HG02981 (cell line): ENCODE measurements around the gene LIME1.

Source experiments
- ATAC-seq: cut with Tn5 transposase; IDR thresholded peaks from one replicate; pipeline ENCODE4 v1.9.1; 2021; ENCODE audit warnings: mild to moderate bottlenecking, moderate library complexity; ENCODE audit not compliant: unreplicated experiment

The LIME1 gene

DNA sequence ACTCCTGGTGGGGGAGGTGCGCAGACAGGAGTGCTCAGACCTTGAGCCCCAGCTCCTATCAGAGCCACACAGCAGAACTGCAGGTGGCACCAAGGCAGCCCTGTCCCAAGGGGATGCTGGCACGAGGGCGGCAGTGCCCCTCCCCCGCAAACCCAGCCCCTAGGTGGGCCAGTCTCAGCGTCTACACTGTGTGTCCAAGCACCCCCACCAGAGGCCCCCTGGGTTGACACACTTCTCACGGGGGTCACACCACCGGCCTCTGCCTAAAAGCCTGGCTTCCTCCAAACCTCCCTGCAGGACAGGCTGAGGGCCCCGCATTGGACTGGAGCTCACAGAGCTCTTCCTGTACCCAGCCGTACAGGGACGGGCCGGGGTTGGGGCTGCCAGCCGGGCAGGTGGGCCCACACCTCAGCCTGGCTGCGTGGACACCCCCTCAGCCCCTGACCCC lies 11.2 kb downstream of the LIME1 start:
- no peak for ATAC-seq

DNA sequence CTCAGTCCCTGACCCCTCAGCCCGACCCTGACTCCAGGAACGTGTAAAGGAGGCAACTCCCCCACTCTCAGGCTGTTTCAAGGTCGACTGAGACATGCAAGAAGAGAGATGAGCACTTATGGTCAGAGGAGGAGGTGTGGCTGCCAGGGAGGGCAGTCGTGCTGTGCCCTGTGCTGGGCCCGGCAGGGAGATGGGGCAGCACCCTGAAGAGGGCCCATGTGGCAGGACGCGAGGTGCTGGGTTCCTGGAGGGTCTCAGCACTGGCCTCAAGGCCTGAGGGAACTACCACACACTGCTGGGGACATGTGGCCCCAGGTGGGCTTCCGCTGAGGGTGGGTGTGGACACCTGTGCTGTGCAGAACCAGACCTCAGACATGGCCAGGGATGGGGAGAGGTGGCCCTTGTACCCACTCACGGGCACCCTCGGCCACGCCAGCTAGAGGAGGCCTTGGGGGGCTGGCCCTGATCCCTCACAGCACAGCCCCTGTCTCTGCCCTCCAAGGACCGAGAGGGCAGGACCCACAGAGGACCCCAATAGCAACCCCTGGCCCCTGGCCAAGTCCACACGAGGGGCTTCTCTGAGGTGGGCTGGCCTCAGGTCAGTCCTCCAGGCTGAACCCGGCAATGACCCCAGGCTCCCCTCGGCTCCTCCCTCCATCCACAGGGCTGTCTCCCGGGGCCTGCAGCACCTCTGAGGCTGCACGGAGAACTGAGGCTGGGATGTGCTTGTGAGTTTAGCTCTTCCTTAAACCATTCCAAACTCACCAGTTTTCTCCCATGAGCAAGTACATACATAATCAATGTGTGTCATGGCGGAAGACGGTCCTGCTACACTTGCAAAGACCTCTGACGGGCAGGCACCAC lies 11.8 kb downstream of the LIME1 start:
- no peak for ATAC-seq

DNA sequence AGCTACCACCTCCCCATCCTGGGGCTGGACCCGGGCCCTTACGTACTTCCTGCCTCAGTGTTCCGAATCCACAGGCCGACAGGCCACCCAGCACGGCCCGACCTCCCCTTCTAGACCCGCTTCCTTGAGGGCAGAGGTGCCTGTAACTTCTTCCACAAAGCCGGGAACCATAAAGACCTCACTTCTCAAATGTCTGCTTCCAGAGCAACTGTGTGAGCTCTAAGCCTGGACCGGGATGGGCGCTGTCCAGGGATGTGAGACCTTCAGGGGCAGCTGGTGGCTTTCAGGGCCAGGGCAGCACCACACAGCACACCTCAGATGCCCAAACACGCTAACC lies 12.4 kb downstream of the LIME1 start:
- ATAC-seq: no peak

DNA sequence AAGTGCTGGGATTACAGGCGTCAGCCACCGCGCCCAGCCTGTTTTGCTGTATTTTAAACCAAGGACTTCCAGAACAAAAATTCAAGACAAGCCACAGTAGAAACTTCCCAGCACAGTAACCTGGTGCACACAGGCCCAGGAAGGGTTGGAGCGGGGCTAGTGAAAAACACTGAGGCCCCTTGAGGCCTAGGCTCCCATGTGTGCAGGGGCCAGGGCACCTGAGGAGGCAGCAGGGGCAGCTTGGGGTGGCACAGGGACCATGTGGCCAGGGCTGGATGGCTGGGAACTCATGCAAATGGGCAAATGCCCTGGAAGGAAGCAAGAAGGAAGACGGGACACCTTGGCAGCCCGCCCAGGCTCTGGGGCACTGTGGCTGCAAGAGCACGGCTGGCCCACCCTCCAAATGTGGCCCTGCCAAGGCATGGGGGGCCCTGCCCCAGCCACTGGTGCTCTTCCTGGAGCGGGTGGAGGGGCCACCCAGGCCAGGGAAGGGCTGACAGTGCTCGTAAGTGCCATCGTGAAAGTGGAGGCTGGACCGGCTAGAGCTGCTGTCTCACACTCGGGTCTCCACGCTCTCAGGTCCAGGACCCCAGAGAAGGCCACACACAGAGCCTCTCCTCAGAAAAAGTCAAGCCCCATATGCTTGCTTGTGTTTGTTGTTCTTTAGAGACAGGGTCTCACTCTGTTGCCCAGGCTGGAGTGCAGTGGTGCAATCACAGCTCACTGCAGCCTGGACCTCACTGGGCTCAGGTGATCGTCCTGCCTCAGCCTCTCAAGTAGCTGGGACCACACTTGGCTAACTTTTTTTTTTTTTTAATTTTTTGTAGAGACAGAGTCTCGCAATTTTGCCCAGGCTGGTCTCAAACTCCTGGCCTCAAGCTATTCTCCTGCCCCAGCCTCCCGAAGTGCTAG lies 13.4 kb downstream of the LIME1 start:
- ATAC-seq: no peak

DNA sequence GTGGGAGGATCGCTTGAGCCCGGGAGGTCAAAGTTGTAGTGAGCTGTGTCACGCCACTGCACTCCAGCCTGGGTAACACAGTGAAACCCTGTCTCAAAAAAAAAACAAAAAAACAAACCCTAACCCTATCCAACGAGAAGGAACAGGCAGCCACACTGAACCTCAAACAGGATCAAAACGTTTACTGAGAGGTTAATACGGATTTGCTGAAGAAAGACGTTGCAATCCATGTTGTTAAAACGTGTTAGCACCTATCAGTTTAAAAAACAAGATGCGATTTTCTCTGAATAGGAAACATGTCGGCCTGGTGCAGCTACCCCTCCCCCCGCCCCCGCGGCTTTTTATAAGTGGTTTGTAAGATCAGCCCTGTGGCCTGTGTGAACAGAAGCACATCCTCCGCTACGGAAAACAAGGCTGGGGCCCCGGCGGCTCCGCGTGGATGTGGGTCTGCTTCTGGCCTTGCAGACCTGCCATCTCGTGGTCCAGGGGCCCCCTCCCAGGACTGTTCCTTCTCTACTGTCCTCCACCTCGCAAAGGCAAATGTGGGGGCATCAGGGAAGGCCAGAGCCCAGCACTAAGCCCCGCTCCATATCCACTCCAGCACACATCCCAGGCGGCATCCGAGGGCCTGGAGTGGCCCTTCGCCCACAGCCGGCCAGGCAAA lies 14.5 kb downstream of the LIME1 start:
- ATAC-seq: no peak

DNA sequence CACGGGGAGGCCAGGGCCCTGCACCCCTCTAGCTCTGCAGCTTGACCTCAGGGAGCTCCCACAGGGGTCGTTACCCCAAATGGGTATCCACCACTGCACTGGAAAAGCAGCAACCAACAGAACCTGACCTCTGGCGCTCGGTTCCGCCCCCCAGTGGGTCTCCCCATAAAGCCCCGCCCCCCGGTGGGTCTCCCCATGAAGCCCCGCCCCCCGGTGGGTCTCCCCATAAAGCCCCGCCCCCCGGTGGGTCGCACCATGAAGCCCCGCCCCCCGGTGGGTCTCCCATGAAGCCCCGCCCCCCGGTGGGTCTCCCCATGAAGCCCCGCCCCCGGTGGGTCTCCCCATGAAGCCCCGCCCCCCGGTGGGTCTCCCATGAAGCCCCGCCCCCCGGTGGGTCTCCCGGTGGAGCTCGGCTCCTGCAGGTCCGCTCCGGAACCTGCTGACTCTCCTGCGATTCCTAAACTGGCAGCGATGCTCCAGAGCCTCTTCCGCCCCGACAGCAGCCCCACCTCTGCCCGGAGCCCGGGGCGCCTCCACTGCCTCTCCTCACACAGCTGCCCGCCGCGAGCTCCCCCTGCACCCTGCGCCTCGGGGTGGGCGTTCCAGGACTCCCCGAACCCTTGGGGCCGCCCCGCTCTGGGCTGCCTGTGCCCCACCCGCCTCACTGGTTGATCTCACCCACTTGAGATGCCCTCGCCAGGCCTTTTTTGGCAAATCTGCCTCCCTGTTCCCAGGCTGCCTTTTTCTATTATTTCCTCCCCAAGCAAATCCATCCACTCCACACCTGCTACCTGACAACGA lies 15.2 kb downstream of the LIME1 start:
- no peak for ATAC-seq

DNA sequence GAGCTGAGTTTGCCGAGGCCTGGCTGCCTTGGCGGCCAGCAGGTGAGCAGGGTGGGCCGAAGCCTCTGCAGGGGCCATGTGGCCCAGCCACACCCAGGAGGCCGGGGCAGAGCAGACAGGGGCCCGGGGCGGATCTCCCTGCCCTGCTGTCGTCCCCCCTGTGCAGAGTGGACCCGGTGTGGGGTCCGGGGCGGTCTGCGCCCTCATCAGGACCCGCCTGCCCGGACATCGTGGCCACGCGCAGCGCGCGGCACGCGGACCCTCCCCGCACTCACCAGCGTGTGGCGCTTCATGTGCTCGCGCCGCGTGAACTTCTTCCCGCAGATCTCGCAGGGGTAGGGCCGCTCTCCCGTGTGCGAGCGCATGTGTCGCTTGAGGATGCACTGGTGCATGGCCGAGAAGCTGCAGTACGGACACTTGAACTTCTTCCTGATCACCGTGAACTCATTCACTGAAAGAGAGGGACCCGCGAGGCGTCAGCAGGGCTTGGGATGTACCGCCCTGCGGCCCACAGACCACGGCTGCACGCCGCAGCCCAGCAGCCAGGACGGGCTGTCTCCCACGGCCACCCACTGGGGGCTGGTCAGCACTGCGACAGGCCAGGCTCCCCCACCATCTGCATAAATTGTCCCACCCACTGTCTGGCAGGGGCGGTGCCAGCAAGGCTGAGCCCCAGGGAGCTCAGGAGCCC lies 16.1 kb downstream of the LIME1 start:
- no peak for ATAC-seq

DNA sequence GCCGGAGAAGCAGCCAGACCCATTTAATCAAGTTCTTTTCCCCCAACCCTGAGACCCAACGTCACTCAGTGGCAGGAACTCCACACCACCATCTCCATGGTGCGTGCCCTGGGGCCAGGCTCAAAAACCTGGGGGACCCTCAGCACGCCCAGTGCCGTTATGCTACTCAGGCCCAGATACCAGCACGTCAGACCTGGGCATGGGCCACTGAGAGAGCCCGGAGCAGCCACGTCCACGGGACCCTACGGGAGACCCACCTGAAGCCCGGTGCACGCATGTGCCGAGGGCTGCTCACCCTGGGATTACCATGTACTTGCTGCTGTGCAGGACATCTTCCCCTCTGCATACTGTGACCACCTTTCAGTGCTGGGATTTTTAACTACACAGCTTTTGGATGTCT lies 16.9 kb downstream of the LIME1 start:
- no peak for ATAC-seq

DNA sequence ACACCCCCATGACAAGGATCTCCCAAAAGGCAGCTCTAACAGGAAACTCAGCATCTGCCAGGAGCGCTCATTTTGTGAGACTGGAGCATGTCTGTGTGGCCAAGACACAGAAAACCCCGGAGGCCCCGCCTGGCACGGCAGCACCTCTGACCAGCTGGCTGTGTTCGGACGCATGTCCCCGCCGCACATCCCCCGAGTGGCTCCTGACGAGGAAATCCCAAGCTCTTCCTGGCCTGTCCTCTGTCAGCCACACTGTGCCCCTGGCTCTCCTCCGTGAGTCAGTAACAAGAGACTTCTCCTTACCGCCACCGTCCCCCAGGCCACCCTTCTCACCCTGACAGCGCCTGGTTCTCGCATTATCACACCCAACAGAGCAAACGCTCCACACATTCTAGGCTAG lies 17.5 kb downstream of the LIME1 start:
- ATAC-seq: no peak

DNA sequence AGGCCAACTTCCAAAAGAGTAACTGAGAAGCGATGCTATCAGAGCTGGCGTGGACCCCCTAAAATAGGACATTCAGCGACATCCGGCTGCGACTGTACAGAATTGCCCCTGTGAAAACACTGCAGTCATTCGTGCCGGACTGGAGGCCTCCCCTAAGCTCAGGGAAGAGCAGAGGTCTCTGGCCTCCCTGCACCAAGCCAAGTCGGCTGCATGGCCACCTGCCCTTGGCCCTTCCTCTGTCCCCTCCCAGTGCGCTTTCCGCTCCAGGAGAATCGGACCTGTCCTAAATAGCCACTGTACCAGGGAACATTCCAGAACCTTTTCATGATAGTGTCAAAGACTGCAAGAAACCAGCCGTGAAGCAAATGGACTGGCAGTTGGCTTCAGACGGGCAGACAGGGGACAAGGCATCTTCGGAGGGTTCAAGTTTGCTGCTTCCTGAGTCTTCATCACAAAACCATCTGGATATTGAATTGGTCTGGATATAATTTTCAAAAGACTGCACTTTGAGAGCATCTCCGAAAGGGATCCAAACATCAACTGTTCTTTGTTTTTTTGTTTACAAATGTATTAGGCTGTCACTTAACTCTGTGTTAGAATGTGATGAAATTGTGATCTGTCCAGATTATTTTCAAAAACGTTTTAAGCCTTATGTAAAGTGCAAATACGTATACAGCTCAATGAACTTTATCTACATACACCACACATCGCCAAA lies 19.6 kb downstream of the LIME1 start:
- no peak for ATAC-seq

DNA sequence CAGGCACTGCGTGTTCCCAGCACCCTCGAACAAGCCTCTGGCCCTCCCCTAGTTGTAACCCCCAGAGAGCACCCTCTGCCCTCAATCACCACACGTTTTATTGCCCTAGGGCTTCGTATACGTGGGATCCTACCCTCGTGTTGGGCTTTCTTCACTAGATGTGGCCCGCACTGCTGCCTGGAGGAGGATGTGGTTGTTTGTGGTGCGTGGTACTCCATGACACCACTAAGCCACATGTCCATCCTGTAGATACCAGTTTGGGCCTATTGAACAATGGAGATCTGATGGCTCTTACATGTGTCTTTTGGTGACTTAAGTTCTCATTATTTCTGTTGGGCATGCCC lies 20.2 kb downstream of the LIME1 start:
- ATAC-seq: no peak

DNA sequence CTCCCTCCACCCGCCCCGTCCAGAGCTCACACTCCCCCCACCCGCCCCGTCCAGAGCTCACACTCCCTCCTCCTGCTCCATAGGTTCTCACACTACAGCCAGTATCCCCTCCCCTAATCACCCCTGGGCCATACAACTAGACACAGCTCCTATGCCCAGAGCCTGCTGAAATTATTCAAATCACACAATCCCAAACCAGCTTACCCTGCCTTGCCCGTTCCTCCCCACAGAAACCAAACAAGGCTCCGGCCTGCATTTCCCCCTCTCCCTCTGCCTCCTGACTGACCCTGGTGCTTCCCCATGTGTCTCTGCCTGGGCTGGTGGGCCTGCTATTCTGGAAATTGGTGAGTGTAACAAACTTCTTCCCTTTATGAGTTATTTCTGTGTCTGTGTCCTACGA lies 21.7 kb downstream of the LIME1 start:
- no peak for ATAC-seq

DNA sequence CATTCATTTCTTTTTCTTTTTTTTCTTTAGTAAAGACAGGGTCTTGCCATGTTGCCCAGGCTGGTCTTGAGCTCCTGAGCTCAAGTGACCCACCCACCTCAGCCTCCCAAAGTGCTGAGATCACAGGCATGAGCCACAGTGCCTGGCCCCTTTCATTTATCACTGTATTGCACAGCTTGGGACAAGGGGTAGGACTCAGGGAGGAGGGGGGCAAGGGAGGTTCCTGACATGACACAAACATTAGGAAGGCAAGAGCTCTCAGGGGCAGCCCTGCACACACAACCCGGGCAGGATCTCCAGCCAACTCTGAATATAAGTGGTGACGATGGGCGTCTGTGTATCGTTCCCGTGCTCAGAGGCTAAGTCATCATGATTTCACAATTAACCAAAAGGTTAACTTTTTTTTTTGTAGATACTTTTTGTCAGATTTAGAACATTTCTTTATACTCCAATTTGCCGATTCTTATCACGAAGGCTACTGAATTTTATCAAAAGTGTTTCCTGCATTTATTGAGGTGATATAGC lies 23.0 kb downstream of the LIME1 start:
- no peak for ATAC-seq

DNA sequence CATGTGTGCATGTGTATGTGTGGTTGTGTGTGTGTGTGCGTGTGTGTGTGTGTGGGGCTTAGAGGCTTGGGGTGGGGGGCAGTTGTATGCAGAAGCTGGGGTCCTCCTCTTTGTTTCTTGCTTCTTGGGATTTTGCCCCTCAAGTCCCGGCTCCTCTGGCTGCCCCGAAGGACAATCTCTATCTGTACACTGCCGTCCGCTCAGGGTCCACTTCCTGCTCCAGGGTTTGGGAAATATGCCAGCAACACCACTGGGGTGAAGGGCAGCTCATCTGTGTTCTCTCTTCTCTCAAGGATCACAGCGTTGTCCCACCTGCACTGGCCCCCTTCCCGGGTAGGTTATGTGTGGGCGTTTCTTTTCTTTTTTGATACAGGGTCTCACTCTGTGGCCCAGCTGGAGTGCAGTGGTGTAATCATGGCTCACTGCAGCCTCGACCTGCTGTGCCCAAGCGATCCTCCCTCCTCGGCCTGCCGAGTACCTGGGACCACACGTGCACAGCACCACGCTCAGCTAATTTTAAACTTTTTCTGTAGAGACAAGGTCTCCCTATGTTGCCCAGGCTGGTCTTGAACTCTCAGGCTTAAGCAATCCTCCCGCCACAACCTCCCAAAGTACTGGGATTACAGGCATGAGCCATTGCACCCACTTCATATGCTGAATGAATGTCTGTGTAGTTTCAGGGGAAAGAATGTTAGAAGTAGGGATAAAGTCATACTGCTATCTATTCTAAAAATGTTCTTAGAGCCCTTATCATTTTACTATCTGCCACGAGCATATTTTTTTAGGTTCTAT lies 28.8 kb downstream of the LIME1 start:
- ATAC-seq: no peak

DNA sequence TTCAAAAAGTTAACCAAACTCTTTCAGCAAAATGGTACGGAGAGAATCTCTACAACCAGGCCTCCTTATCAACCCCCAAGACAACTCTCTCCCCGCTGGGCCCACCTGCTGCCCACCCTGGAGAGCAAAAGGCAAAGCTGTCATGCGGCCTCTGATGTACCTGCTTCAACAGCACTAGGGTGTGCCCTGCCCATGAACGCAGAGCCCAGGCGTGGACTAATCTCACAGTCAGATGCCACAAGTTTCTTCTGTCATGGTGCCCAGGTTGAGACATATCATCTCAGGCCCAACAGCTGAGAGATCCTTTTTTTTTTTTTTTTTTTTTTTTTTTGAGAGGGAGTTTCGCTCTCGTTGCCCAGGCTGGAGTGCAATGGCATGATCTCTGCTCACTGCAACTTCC lies 29.4 kb downstream of the LIME1 start:
- no peak for ATAC-seq

DNA sequence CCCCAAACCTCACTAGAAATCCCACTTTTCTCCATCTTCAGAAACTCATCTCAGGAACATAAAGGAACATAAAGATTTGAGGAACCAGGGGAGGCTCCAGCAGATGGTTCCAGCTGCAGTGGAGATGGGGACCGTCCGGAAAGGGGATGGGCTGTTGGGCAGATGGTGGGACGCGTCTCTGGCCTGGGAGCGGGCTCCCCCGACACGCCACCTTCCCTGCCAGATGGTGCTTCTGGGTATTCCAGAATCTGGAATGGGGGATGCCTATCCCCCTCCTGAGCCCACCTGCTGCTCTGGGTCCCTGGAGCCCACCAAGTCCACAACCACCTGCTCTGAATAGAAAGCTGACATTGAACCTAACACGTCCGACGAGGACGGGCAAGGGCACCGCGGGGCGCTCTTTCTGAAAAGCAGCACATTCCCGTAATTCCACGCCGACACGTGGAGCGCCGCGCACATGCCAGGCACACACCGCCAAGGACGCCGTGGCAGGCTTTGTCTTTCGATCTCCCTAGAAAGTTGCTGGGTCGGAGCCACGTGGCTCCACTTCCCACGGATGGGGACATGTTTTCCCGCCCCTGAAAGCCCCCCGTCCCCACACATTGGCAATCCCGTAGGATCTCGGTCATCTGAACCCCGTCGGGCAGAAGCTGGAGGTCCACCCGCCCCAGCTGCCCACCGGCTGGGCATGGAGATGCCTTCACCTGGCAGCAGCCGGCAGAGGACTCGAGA lies 30.4 kb downstream of the LIME1 start:
- no peak for ATAC-seq

DNA sequence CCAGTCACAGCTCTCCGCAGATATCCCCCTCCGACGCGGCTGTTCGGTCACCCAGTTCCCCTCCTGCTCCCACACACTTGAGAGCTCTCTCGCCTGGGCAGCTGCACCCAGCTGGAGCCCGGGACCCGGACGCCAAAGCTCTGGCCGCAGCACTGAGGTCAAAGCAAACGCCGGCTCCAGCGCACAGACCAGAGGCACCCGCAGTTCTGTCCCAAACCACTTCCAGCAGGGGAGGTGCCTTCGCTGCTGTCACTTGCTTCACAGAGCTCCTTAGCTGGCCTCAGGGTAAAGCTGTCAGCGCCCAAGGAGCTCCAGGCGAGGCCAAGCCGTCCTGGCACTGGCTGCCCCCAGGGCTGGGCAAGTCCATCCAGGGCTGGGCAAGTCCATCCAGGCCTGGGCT lies 31.0 kb downstream of the LIME1 start:
- no peak for ATAC-seq

DNA sequence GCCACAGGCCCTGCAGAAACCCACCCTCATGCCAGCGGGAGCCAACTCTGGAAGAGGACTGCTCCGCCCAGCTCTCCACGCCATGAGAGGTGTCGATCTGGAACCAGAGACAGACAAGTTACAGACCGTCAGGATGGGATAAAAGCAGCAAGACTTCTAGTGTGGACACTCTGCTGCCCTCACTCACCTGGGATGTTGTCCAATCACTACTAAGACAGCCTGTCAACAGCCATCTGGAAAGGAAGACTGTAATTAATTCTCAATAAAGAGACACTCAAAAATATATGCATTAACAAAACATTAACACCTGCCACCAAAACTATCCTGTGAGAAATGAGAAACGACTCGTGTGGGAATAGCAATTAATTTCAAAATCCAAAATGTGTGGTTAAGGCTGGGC lies 31.4 kb downstream of the LIME1 start:
- ATAC-seq: no peak
